A549 (cell line): ENCODE measurements around the gene DCLK2. TPM values are rescaled to one million over a fixed set of nuclear protein-coding genes. Genes with fewer than 3 reads are reported as not detected.

ENCODE experiments used
- ATAC-seq, 2 experiments: fragments of 200-7000 bp in 1 of 2; fragments of >200 bp in 1 of 2; cut with Nextera tagmentation in 1 of 2; cut with Tn5 transposase in 1 of 2; 3 replicates each; pipeline versions ENCODE4 v1.8.0 to v1.9.1; 2018 to 2020; ENCODE audit warnings: mild to moderate bottlenecking in 1 of 2, moderate library complexity in 1 of 2
- CTCF ChIA-PET: fragments of 300-600 bp; sonication (Branson Sonifier 250); formaldehyde crosslinking; extraction: SDS; loops from one replicate; lab custom pipeline; 2021; ENCODE audit warnings: antibody characterized with exemption, inconsistent platforms; lab: Yijun Ruan, JAX
- POLR2A ChIA-PET: fragments of 350-600 bp; formaldehyde crosslinking; extraction: SDS; loops from one replicate; lab custom pipeline; 2021; ENCODE audit warnings: antibody characterized with exemption, inconsistent platforms; lab: Yijun Ruan, JAX
- DNase-seq, 2 experiments: peaks; one replicate each; pipeline versions ENCODE4 v3.0.0 to v3.0.0-alpha.2; 2011 to 2016; ENCODE audit warnings: low read depth in 1 of 2, low spot score in 1 of 2
- FAIRE-seq: peaks from 2 replicates; lab custom pipeline; 2011; peaks lifted over from hg19 to GRCh38; lab: Jason Lieb, UNC
- H3K27ac ChIP-seq, 2 experiments: fragments of >200 bp; sonication (Bioruptor Twin); formaldehyde crosslinking; 3 replicates each; pipeline ENCODE4 v1.5.1; 2016 to 2017
- H3K4me1 ChIP-seq: fragments of >200 bp; sonication (Bioruptor Twin); formaldehyde crosslinking; 3 replicates; pipeline ENCODE4 v1.6.1; 2016
- H3K4me2 ChIP-seq: fragments of >200 bp; sonication (Bioruptor Twin); formaldehyde crosslinking; 3 replicates; pipeline ENCODE4 v1.6.1; 2016
- H3K4me3 ChIP-seq: fragments of >200 bp; sonication (Bioruptor Twin); formaldehyde crosslinking; 3 replicates; pipeline ENCODE4 v1.5.1; 2016
- H3K9me3 ChIP-seq: fragments of >200 bp; sonication (Bioruptor Twin); formaldehyde crosslinking; 3 replicates; pipeline ENCODE4 v1.6.1; 2016
- BHLHE40 ChIP-seq: IDR thresholded peaks from 2 replicates; pipeline ENCODE4 v1.6.1; 2012; ENCODE audit warnings: low read depth, low read length, inconsistent platforms
- CBX2 ChIP-seq: fragments of 200-600 bp; sonication (generic); IDR thresholded peaks from 2 replicates; pipeline ENCODE4 v1.6.1; 2016; ENCODE audit warnings: low read depth, mild to moderate bottlenecking, borderline replicate concordance
- CHD2 ChIP-seq: fragments of 150-350 bp; IDR thresholded peaks from 2 replicates; pipeline ENCODE4 v1.6.1; 2014; ENCODE audit warnings: low read length; ENCODE audit not compliant: partially characterized antibody
- FOSL2 ChIP-seq, 2 experiments: fragments of 450-650 bp in 1 of 2; fragments of >200 bp in 1 of 2; sonication (Bioruptor Twin) in 1 of 2; formaldehyde crosslinking; IDR thresholded peaks; 2 replicates each; pipeline versions ENCODE4 v1.5.0 to v1.6.1; 2016 to 2020; ENCODE audit warnings: mild to moderate bottlenecking in 1 of 2, moderate library complexity in 1 of 2
- HEYL ChIP-seq: fragments of 250-450 bp; sonication (Bioruptor Pico); IDR thresholded peaks from 2 replicates; pipeline ENCODE4 v1.8.0; 2021; ENCODE audit warnings: mild to moderate bottlenecking, moderate library complexity
- KDM1A ChIP-seq: fragments of 200-600 bp; sonication (generic); IDR thresholded peaks from 2 replicates; pipeline ENCODE4 v1.6.1; 2016; ENCODE audit warnings: low read depth, mild to moderate bottlenecking
- NFE2L2 ChIP-seq: fragments of 150-350 bp; conservative IDR thresholded peaks from 2 replicates; pipeline ENCODE4 v1.6.1; 2014; ENCODE audit warnings: low read length
- NR3C1 ChIP-seq: fragments of >200 bp; sonication (Bioruptor Twin); formaldehyde crosslinking; IDR thresholded peaks from 3 replicates; pipeline ENCODE4 v1.6.1; 2017
- PHF8 ChIP-seq: fragments of 200-600 bp; sonication (generic); IDR thresholded peaks from 2 replicates; pipeline ENCODE4 v1.6.1; 2016; ENCODE audit warnings: low read depth, mild to moderate bottlenecking, antibody characterized with exemption, moderate library complexity, borderline replicate concordance
- POLR2A ChIP-seq: IDR thresholded peaks from 2 replicates; pipeline ENCODE4 v1.6.1; 2012; ENCODE audit warnings: mild to moderate bottlenecking, low read length
- RARB ChIP-seq: fragments of 250-450 bp; sonication (Bioruptor Pico); IDR thresholded peaks from 2 replicates; pipeline ENCODE4 v1.8.0; 2021; ENCODE audit warnings: mild to moderate bottlenecking, moderate library complexity
- ZC3H11A ChIP-seq: fragments of 450-650 bp; IDR thresholded peaks from 2 replicates; pipeline ENCODE4 v1.6.1; 2014; ENCODE audit warnings: antibody characterized with exemption, mild to moderate bottlenecking
- ZFP36 ChIP-seq: fragments of 450-650 bp; IDR thresholded peaks from 2 replicates; pipeline ENCODE4 v1.6.1; 2014; ENCODE audit warnings: borderline replicate concordance; ENCODE audit not compliant: partially characterized antibody
- ZSCAN20 ChIP-seq: fragments of 250-450 bp; sonication (Bioruptor Pico); IDR thresholded peaks from 2 replicates; pipeline ENCODE4 v1.8.0; 2022; ENCODE audit warnings: mild to moderate bottlenecking, moderate library complexity
- WGBS: methylation state at CpG from one replicate; pipeline ENCODE4 v1.1.6; 2017; ENCODE audit errors: missing lambda C conversion rate; 5-methylcytosine and 5-hydroxymethylcytosine counted together
- polyA plus RNA-seq, 4 experiments: library from polyadenylated mRNA; depleted of rRNA in 3 of 4; stranded (reverse); fragments of >200 nt; fragmentation: RNase III in 1 of 4; extraction: RNeasy Plus Mini Kit Qiagen cat#74134 plus additional on column Dnase treatment in 1 of 4; gene quantifications; 2 replicates in 3 of 4; 3 replicates in 1 of 4; pipeline ENCODE4 v1.2.3, GENCODE V29; 2011 to 2017
- TF ChIP-seq, protein P1 (sequence below): fragments of 450-650 bp; IDR thresholded peaks from 2 replicates; pipeline ENCODE4 v1.6.1; 2014; ENCODE audit warnings: antibody characterized with exemption
- TF ChIP-seq, protein P2 (sequence below): IDR thresholded peaks from 2 replicates; pipeline ENCODE4 v1.6.1; 2012
- TF ChIP-seq, protein P3 (sequence below): fragments of >200 bp; sonication (Bioruptor Twin); formaldehyde crosslinking; IDR thresholded peaks from 3 replicates; pipeline ENCODE4 v1.6.1; 2016

Gene DCLK2
- polyA plus RNA-seq, 2 of the 4 experiments (the other 2 are of a cell fraction), result 8.1 to 11.6 TPM

DNA sequence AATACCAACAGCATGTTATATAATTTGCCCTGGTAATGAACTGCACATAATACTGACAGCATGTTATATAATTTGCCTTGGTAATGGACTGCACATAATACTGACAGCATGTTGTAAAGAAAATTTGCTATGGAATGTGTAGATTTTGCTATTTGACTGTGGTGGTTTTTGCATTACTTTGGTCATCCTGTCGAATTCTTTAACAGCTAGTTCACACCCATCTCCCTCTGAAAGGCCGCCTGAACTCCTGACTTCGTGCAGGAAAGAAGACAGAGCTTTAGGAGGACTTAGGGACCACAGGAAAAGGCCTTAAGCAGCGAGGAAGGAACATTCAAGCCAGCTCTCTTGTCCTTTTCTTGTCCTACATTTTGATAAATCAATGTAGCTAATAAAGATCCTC is 45.2 kb upstream of the DCLK2 start:
- 58% methylated on average over 4 of the region's 4 CpGs for WGBS
- no peak for DNase-seq
- no peak for ATAC-seq
- Histone ChIP-seq H3K4me2 (no peak overlapping the region), H3K27ac (no peak overlapping the region), H3K4me1 (0 out of 3 replicates have a peak, but pooled peaks cover 3% of the 10 kb centered on the region), H3K9me3 (no peaks in the 10 kb centered on the region), H3K4me3 (no peak overlapping the region)
- TF ChIP-seq HEYL (CRISPR knock-in tag) (no peak), CHD2 (no peak), PHF8 (no peak), ZFP36 (no peak), FOSL2 (IDR thresholded peaks at IDR 0.05) (no peak), FOSL2 (CRISPR knock-in tag; IDR thresholded peaks at IDR 0.05) (no peak)
- TF ChIP-seq, protein P1, sequence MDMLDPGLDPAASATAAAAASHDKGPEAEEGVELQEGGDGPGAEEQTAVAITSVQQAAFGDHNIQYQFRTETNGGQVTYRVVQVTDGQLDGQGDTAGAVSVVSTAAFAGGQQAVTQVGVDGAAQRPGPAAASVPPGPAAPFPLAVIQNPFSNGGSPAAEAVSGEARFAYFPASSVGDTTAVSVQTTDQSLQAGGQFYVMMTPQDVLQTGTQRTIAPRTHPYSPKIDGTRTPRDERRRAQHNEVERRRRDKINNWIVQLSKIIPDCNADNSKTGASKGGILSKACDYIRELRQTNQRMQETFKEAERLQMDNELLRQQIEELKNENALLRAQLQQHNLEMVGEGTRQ, result no peak
- TF ChIP-seq, protein P2, sequence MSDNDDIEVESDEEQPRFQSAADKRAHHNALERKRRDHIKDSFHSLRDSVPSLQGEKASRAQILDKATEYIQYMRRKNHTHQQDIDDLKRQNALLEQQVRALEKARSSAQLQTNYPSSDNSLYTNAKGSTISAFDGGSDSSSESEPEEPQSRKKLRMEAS, result no peak
- TF ChIP-seq, protein P3, sequence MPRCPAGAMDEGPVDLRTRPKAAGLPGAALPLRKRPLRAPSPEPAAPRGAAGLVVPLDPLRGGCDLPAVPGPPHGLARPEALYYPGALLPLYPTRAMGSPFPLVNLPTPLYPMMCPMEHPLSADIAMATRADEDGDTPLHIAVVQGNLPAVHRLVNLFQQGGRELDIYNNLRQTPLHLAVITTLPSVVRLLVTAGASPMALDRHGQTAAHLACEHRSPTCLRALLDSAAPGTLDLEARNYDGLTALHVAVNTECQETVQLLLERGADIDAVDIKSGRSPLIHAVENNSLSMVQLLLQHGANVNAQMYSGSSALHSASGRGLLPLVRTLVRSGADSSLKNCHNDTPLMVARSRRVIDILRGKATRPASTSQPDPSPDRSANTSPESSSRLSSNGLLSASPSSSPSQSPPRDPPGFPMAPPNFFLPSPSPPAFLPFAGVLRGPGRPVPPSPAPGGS, result no peak
- no peak for FAIRE-seq
- POLR2A ChIA-PET, result no interaction called here
- CTCF ChIA-PET, result interaction anchor here (1.2 to 1.7 kb wide), 3 partner anchors 9 to 184 kb away, joined by 3 to 4 read pairs (median 3); no protein-coding TSS in a partner anchor

DNA sequence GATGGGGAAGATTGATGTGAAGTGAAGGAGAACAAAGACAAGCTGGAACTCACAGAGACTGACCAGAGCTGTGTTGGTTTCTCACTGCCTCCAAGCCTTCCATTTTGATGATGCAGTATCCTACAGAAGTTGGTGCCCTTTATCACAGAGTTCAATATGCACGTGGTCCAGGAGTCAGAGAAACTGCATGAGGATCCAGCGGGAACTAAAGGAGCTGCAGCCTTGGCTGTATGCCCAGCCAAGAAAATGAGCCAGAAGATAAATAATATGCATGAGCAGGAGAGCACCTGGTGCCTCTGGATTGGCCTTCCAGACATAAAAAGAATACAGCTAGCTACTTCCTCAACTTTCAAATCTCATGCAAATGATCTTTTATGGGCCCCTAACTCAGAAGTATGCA is 44.3 kb upstream of the DCLK2 start:
- Histone ChIP-seq H3K4me2 (no peak overlapping the region), H3K4me1 (0 out of 3 replicates have a peak, but pooled peaks cover 3% of the 10 kb centered on the region), H3K4me3 (no peak overlapping the region), H3K9me3 (no peaks in the 10 kb centered on the region), H3K27ac (no peak overlapping the region)
- ChIA-PET CTCF (interaction anchor here (0.6 to 1.7 kb wide), 5 partner anchors 10 to 210 kb away, joined by 3 to 4 read pairs (median 4); no protein-coding TSS in a partner anchor), POLR2A (interaction anchor here (1.4 kb wide), 1 partner anchor 45 kb away, joined by 3 read pairs; the partner anchor contains the start of gene DCLK2)
- ATAC-seq (no peak), FAIRE-seq (no peak), DNase-seq (peak in 1 of 2 experiments; percentile 18)
- 48% methylated on average over 2 of the region's 2 CpGs for WGBS
- no peak for TF ChIP-seq NFE2L2
- no peak for TF ChIP-seq BHLHE40
- TF ChIP-seq ZC3H11A, result no peak
- no peak for TF ChIP-seq CBX2
- TF ChIP-seq, protein P1, result no peak
- TF ChIP-seq POLR2A, result no peak
- TF ChIP-seq RARB (CRISPR knock-in tag), result no peak

DNA sequence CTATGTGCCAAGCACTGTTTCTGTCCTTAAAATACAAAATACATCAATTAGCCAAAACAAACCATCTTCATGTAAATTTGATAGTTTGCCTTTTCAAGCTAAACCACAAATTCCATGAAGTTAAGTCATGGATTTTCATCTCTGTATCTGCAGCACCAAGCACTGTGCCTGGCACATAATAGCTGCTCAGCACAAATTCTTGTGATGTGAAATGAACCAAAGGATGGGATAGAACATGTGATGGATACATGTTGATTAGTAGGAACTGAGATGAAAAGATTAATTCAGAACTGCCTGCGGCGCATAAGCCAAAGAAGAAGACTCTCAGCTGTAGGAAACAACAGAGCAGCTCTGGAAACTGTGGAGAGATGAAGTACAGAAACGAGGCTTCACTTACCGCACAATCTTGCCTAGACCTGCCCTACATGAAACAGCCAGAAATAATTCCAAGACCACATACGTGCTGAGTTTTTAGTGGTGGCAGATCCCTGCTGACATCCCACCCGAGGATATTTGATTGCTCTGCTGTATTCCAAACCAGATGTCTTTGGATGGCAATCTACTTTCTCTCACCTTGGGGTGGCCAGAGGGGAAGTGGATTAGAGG is 40.9 kb upstream of the DCLK2 start:
- ChIA-PET POLR2A (no interaction called here), CTCF (no interaction called here)
- DNase-seq (no peak), FAIRE-seq (no peak), ATAC-seq (no peak)
- Histone ChIP-seq H3K4me3 (no peak overlapping the region), H3K4me2 (no peak overlapping the region), H3K4me1 (0 out of 3 replicates have a peak, but pooled peaks cover 3% of the 10 kb centered on the region), H3K9me3 (no peaks in the 10 kb centered on the region), H3K27ac (no peak overlapping the region)
- TF ChIP-seq KDM1A (no peak), ZSCAN20 (CRISPR knock-in tag) (no peak), NR3C1 (no peak)
- TF ChIP-seq, protein P3, result no peak
- 67% methylated on average over 6 of the region's 6 CpGs for WGBS
